Activated CD8-positive, alpha-beta memory T cell treated with anti-CD3 and anti-CD28 coated beads, Interleukin-2, amount 50 U/mL, for 48 hours (primary cell): ENCODE data around the gene VMAC.
"Not testable (repeated sequence)": the region's sequence is repeated elsewhere in the genome, so short reads cannot be mapped to it uniquely, and the experiment has no call there.

Experiments used
- DNase-seq: peaks from one replicate; pipeline ENCODE4 v3.0.0-alpha.2; 2020

VMAC gene

DNA sequence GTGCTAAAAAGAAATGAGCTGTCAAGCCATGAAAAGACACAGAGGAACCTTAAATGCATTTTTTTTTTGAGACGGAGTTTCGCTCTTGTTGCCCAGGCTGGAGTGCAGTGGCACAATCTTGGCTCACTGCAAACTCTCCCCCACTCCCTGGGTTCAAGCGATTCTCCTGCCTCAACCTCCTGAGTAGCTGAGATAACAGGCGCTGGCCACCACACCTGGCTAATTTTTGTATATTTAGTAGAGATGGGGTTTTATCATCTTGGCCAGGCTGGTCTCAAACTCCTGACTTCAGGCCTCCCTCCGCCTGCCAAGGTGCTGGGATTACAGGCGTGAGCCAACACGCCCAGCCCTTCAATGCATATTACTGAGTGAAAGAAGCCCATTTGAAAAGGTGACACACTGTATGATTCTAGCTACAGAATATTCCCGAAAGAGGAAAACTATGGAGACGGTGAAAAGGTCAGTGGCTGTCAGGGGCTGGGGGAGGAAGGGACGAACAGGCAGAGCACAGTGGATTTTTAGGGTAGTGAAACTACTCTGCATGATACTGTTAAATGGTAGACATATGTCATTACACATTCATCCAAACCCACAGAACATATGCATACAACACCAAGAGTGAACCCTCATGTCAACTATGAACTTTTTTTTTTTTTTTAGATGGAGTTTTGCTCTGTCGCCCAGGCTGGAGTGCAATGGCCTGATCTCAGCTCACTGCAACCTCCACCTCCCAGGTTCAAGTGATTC, 20.4 kb upstream of the VMAC start:
- not testable (repeated sequence) for DNase-seq

DNA sequence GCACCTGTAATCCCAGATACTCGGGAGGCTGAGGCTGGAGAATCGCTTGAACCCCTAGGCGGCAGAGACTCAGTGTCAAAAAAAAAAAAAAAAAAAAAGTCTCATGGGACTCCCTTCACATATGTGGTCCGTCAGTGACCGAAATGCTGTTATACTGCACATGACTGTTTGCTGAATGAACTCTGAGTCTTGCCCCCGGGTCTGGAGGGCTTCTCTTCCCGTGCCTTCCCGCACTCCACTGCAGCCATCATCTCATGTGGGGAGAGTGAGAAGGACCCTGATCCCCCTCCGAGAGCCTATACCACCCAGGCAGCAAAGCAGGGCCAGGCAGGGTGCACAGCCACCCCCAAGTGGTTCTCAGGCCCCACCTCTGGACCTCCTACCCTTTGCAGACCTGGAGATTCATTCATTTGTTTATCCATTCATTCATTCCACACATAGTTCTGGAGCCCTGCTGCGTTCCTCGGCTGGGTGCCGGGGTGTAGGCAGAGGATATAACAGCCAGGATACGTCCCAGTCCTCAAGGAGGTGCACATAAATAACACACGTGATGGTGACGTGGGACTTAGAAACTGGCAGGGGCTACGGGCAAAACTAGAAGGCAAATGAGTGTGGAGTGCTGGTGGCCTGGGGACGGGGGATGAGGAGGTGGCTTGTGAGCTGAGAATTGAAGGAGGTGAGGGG, 15.2 kb upstream of the VMAC start:
- no peak for DNase-seq

DNA sequence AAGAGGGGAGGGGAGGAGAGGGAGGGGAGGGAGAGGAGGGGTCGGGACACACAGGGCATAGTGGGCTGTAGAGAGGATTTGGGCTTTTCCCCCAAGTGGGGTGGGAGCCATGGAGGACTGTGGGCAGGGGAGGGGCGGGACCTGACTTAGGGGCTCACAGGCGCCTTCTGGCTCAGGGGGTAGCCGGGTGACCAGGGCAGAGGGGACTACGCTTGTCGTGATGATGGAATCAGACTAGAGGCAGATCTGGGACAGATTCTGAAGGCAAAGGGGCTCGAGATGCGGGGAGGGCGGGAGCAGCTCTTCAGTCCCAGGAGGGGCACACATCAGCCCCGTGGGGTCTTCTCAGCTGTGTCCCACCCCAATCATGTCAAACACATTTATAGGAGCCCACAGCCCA, 14.6 kb upstream of the VMAC start:
- DNase-seq = no peak

- DNase-seq = no peak
Measured at GRCh38 chr19:5891572-5891937, 13.1 kb upstream of the VMAC start.

DNA sequence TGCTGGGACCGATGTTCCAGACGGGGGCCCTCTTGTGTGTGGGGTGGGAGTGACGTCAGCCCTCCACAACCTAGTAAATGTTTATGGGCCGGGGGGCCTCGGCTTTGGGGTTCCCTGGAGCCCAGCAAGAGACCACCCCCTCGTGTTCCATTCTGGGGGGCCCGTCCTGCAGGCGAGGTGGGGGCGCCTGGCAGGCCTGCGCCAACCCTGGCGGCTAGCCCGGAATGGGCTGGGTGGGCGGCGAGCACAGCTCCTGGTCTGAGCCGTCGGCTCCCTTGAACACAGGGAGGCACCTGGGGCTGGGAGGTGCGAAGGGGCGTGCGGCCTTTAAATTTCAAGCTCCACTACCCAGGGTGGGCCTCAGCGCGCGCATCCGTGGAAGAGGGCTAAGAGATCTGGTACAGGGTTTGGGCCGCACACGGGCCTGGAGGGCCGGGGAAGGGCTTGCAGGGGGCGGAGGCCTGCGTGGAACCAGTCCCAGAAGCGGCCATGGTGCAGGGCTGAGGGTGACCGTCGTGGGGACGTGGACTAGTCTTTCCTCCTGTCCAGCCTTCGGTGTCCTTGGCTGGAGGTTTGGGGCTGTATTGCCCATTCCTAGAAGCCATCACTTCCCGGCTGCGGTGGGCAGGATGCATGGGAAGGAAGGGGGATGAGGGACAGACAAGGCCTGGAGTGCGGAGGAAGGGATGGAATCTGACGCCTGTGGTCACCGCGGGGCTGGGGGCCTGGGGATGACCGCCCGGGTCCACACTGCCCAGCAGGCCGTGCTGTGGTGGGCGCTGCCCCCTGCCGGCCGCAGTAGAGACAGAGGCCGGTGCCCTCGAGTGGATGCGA, 12.5 kb upstream of the VMAC start:
- peak; percentile 66 for DNase-seq

- no peak for DNase-seq
Measured at GRCh38 chr19:5892772-5893275, 11.8 kb upstream of the VMAC start.

GRCh38 chr19:5893296-5893903, 11.3 kb upstream of the VMAC start:
- DNase-seq = no peak

DNA sequence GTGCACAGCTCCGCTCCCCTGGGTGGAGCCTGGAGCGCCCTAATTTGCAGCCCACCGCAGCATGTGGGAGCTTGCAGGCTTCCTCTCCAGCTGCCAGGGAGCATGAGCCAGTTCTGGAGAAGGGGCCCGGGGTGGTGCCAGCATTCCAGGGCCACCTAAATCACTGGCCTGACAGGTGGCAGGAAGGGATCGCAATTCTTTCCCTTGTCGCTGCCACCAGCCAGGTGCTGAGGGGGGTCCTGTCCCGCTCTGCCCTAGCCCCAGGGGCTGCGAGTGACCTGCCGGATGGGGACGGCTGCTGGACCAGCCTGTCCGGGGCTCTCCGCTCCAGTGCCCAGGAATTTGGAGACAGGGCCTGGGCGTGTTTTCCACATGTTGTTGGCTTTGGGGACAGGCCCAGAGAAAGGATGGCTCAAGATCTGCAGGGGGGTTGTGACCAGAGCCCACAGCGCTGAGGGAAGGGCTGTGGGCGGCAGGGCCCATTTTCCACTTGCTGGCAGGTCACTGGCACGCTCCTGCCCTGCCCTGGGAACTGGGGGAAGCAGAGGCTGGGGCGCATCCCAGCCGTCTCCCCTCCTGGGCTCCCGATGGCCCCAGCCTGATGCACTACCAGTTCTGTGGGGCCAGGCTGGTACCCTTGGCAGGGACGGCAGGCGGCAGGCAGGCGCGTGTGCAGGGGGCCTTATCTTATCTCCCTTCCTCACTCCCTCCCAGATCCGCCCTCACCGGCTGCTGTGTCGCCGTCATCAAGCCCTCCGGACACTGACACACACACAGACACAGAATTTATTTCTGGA, 10.6 kb upstream of the VMAC start:
- no peak for DNase-seq

DNA sequence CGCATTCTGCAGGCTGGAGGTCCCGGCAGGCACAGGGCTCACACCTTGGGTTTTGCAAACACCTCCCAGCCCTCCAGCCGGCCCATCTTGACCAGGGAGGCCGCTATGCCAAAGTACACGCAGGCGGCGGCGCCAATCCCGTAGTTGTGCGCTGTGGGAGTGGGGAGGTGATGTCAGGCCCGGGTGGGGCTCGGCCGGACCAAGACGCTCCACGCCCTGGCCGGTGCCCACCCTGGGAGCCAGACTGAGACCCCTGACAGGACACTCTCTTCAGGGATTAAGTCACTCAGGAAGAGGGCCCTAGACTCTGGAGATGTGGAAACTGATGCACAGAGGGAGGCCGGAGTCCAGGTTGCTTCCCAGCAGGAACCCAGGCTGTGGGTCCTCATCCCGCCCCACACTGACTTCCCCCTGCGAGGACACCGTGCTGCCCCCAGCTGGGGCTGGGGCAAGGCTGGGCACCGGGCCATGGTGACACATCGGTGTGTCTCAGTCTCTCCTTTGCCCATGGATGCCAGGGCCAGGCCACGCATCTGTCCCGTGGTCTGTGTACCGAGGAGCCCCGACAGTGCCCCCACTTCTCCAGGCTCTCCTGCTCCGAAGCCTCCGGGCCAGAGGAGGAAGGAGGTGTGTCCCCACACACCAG, 9.8 kb upstream of the VMAC start:
- DNase-seq = no peak

DNA sequence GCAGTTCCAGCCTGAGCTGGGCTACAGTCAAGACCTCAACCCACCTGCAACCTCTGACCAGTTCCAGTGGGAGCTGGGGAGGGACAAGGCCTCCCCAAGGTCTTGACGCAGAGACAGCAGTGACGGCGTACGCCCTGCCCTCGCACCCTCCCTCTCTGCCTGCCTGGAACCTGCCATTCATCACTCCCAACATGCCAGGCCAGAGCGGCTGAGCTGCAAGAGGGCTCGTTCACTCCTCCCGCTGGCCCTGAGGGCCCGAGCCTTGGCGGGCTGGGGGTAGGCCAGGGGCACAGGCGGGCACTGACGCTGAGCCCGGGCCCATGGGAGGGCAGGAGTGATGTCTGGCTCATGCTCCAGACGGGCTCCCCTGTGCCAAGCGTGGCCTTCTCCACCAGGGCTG, 9.3 kb upstream of the VMAC start:
- no peak for DNase-seq

GRCh38 chr19:5895890-5896289, 8.8 kb upstream of the VMAC start:
- DNase-seq = no peak

DNA sequence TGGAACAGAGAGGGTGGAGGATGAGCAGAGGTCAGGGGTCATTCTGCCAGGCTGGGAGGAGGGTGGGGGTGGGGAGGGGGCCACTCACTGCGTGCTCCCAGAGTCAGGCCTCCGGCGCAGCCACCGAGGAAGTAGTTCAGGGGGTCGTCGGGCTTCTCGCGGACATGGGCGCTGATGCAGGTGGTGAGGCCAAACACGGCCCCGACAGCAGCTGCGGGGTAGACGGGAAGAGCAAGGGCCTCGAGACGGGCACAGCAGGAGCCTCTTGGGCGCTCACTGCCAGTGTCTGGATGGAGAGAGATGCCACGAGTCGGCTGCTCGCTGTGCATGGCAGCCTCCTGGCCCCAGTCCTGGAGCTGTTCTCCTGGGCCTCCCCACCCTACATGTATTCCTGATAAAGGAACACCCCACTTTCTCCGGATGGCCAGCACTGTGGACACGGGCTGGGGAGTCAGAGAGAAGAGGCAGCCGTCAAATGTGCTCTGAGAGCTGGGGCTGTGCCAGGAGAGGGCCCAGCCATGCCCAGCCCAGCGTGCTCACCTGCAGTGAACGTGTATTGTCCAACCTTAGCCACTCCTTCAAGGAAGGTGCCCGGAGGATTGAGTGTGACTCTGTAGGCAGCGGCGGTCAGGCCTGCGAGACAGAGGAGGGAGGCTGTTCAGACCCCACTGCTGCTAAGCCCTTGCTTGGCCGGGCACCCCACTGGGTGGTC, 8.2 kb upstream of the VMAC start:
- DNase-seq = no peak

DNA sequence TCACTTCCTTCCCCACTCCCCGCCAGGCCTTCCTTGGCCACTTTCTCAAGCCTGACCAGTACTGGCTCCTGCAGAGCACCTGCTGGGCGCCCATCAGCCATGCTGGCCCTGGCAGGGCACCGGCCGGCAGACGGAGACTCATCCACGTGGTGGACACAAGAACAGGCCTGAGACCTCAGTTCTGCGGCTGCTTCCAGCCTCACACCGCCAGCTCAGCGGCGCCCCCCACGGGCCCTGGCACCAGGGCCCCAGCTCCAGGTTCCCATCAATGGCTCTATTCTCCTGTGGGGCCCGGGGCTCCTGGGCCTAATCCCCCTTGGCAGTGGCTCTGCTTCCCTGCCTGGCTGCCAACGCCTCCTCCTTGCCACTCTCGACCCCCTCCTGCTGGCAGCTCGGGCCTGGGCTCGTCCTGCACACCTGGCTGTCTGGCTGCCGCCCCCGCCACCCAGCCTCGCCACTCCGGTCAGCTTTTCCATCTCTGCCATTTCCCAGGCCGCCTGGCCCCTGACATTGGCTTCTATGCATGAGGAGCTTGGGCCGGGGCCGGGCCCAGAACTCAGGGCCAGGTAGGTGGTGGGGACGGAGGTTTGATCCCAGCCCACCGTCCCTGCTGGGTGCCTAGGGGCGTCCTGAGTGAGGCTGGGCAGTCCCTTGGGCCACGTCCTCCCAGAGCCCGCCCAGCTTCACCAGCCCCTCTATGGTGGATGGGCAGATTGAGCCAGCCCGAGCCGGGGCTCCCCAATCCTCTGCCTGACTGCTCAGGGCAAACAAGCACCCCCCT, 7.3 kb upstream of the VMAC start:
- no peak for DNase-seq

- no peak for DNase-seq
Measured at GRCh38 chr19:5899728-5900526, 4.7 kb upstream of the VMAC start.

GRCh38 chr19:5900976-5901375, 3.7 kb upstream of the VMAC start:
- DNase-seq = no peak

DNA sequence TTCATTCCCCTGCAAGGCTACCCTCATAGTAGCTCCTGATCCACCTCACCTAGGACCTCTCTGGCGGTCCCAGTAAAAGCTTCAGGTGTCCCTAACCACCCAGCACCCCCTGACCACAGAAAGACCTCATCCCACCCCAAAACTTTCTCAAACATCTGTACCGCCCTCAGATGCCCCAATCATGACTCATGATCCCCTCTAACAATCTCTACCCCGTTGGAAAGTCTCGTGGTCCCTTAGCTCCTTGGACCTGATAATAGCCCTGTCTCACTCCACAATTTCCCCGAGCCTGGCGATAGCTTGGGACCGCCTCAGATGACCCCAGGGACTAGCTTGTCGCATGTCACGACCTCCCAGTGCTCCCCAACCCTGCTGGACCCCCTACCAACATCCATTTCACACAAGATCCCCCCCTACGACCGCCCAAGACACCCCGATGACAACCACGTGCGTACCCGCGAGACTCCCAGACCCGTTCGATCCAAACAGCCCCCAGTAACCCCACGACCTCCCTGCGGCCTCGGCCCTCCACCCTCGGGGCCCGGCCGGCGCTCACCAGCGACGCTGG, 1.5 kb upstream of the VMAC start:
- no peak for DNase-seq

DNA sequence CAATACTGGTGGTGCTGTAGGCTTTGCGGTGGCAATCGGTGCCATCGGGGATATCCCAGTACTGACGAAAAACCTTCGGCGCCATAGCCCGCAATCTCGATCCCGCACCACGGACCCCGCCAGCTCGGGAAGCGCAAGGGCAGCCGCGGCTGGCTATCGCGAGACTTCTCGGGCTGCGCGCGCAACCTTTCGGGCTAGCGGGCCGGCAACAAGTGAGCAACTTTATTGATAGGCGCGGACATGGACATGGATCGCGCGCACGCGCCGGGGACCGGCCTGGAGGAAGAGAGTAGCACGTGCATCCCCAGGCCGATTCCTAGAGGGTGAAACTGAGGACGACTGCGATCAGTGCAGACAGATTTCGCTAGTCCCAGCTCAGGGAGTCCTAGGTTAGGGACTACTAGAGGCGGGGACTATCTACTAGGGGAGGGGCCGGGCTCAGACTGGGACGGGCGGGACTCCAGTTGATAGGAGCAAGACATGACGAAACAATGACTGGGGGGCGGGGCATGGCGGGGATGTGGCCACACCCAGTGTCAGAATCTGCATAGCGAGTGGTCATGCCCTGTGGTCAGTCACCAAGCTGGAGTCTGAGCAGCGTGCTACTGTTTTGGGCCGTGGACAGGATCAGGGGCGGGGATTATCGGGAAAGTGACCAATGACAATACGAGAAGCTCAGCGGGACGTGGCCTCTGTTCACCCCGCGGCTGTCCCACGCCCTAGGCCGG, 884 bp upstream of the VMAC start, which contains the start of gene NDUFA11:
TSS of gene NDUFA11 (minus strand) at position 167 of the 728 bp plus-strand sequence. CDS start at position 85, 82 bp downstream.
- DNase-seq = peak; percentile 100

DNA sequence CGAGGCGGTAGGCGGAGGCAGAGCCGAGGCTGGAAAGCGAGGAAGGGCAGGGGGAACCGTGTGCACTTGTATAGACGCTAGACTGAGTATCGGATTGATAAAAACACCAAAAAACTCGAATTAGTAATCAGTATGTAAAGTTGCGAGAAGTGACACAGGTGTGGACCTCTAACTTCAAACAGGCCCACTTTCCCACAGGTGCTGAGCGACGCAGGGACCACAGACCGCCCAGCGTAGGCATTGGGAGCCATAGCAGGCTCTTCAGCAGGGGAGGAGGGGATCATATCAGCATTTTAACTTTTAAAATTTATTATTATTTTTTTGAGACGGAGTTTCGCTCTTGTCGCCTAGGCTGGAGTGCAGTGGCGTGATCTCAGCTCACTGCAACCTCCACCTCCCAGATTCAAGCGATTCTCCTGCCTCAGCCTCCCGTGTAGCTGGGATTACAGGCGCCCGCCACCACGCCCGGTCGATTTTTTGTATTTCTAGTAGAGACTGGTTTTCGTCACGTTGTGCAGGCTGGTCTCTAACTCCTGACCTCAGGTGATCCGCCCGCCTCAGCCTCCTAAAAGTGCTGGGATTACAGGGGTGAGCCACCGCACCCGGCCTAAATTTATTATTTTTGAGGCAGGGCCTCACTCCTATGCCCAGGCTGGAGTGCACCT, 574 bp downstream of the VMAC start:
- DNase-seq = peak; percentile 47
